NCI-H1105 (cell line): ENCODE results near the gene ABCC1.

Experiments used
- DNase-seq: peaks from one replicate; lab custom pipeline; 2025; lab: John Stamatoyannopoulos, UW

The ABCC1 gene

GRCh38 chr16:16021646-16021987 is 72.2 kb downstream of the ABCC1 start:
- DNase-seq, result no peak

GRCh38 chr16:16021988-16022682 is 72.7 kb downstream of the ABCC1 start:
- DNase-seq, result no peak

- no peak for DNase-seq
These were observed 73.3 kb downstream of the ABCC1 start for GRCh38 chr16:16022683-16023064.

GRCh38 chr16:16025214-16025968 is 76.0 kb downstream of the ABCC1 start:
- no peak for DNase-seq

GRCh38 chr16:16027728-16028310 is 78.4 kb downstream of the ABCC1 start:
- DNase-seq, result no peak

GRCh38 chr16:16028311-16028999 is 79.0 kb downstream of the ABCC1 start:
- DNase-seq, result no peak

GRCh38 chr16:16029431-16030011 is 80.1 kb downstream of the ABCC1 start:
- DNase-seq, result no peak

- DNase-seq, result no peak
These were observed 81.0 kb downstream of the ABCC1 start for GRCh38 chr16:16030449-16030848.

GRCh38 chr16:16031401-16031800 is 82.0 kb downstream of the ABCC1 start:
- no peak for DNase-seq

GRCh38 chr16:16032271-16032979 is 83.0 kb downstream of the ABCC1 start:
- no peak for DNase-seq

GRCh38 chr16:16033208-16033717 is 83.8 kb downstream of the ABCC1 start:
- DNase-seq, result no peak

GRCh38 chr16:16036359-16036792 is 87.0 kb downstream of the ABCC1 start:
- no peak for DNase-seq

GRCh38 chr16:16037521-16037920 is 88.1 kb downstream of the ABCC1 start:
- no peak for DNase-seq

GRCh38 chr16:16037970-16038369 is 88.6 kb downstream of the ABCC1 start:
- DNase-seq, result no peak

GRCh38 chr16:16038950-16039349 is 89.5 kb downstream of the ABCC1 start:
- no peak for DNase-seq

GRCh38 chr16:16041196-16041892 is 91.9 kb downstream of the ABCC1 start:
- DNase-seq, result no peak

- no peak for DNase-seq
These were observed 92.7 kb downstream of the ABCC1 start for GRCh38 chr16:16042076-16042475.

GRCh38 chr16:16045296-16045695 is 95.9 kb downstream of the ABCC1 start:
- DNase-seq, result no peak

GRCh38 chr16:16045879-16046278 is 96.5 kb downstream of the ABCC1 start:
- DNase-seq, result no peak

GRCh38 chr16:16047761-16048160 is 98.3 kb downstream of the ABCC1 start:
- no peak for DNase-seq
